ENCODE measurements around the gene BICRA.
A peak's percentile ranks its signal among the peaks of the same experiment; 100 is the strongest.

Gene BICRA

GRCh38 chr19:47608969-47609905 lies at the start of gene BICRA:
Gene BICRA (plus strand): TSS chr19:47609134. CDS start chr19:47673575, 64,441 bp downstream.
- peak within 1 kb of the TSS; percentile 70 for H3K27ac ChIP-seq (ENCODE audit: poor library complexity, severe bottlenecking)
- peak; percentile 39 for ATAC-seq (ENCODE audit: low read depth)
- H3K9me3 ChIP-seq (ENCODE audit: severe bottlenecking), result no peaks in the 10 kb centered on the region
- peaks cover 4% of the 10 kb centered on the region; the same call in 1 of the 2 replicates for H3K36me3 ChIP-seq (ENCODE audit: low read depth)
- no peaks in the 10 kb centered on the region for H3K27me3 ChIP-seq (ENCODE audit: insufficient read depth, poor library complexity, severe bottlenecking)
- H3K4me1 ChIP-seq (ENCODE audit: insufficient read depth, poor library complexity, severe bottlenecking), result peaks cover 3% of the 10 kb centered on the region
- no peak for DNase-seq (ENCODE audit: low spot score)
- H3K4me3 ChIP-seq (ENCODE audit: severe bottlenecking), result peak within 1 kb of the TSS; percentile 94
- TF ChIP-seq CTCF (IDR thresholded peaks at IDR 0.05; ENCODE audit: poor library complexity, severe bottlenecking), result no peak

GRCh38 chr19:47560999-47561398 lies 47.9 kb upstream of the BICRA start:
- no peak for DNase-seq (ENCODE audit: low spot score)
- H3K27me3 ChIP-seq (ENCODE audit: insufficient read depth, poor library complexity, severe bottlenecking), result no peaks in the 10 kb centered on the region
- no peaks in the 10 kb centered on the region for H3K36me3 ChIP-seq (ENCODE audit: low read depth)
- no peak for ATAC-seq (ENCODE audit: low read depth)
- no peak overlapping the region for H3K4me3 ChIP-seq (ENCODE audit: severe bottlenecking)
- no peak for TF ChIP-seq CTCF (IDR thresholded peaks at IDR 0.05; ENCODE audit: poor library complexity, severe bottlenecking)
- H3K4me1 ChIP-seq (ENCODE audit: insufficient read depth, poor library complexity, severe bottlenecking), result no peaks in the 10 kb centered on the region
- no peak overlapping the region for H3K27ac ChIP-seq (ENCODE audit: poor library complexity, severe bottlenecking)
- H3K9me3 ChIP-seq (ENCODE audit: severe bottlenecking), result no peaks in the 10 kb centered on the region

- Histone ChIP-seq H3K4me3 (ENCODE audit: severe bottlenecking) (no peak overlapping the region), H3K9me3 (ENCODE audit: severe bottlenecking) (no peaks in the 10 kb centered on the region), H3K27me3 (ENCODE audit: insufficient read depth, poor library complexity, severe bottlenecking) (no peaks in the 10 kb centered on the region), H3K36me3 (ENCODE audit: low read depth) (no peaks in the 10 kb centered on the region), H3K27ac (ENCODE audit: poor library complexity, severe bottlenecking) (no peak overlapping the region), H3K4me1 (ENCODE audit: insufficient read depth, poor library complexity, severe bottlenecking) (no peaks in the 10 kb centered on the region)
- DNase-seq (ENCODE audit: low spot score) (no peak), ATAC-seq (ENCODE audit: low read depth) (no peak)
- no peak for TF ChIP-seq CTCF (IDR thresholded peaks at IDR 0.05; ENCODE audit: poor library complexity, severe bottlenecking)
Measured at GRCh38 chr19:47561440-47562057, 47.4 kb upstream of the BICRA start.

GRCh38 chr19:47564081-47564480 lies 44.9 kb upstream of the BICRA start:
- Histone ChIP-seq H3K4me1 (ENCODE audit: insufficient read depth, poor library complexity, severe bottlenecking) (no peaks in the 10 kb centered on the region), H3K27me3 (ENCODE audit: insufficient read depth, poor library complexity, severe bottlenecking) (no peaks in the 10 kb centered on the region), H3K36me3 (ENCODE audit: low read depth) (no peaks in the 10 kb centered on the region), H3K4me3 (ENCODE audit: severe bottlenecking) (no peak overlapping the region), H3K9me3 (ENCODE audit: severe bottlenecking) (no peaks in the 10 kb centered on the region), H3K27ac (ENCODE audit: poor library complexity, severe bottlenecking) (no peak overlapping the region)
- no peak for DNase-seq (ENCODE audit: low spot score)
- TF ChIP-seq CTCF (IDR thresholded peaks at IDR 0.05; ENCODE audit: poor library complexity, severe bottlenecking), result no peak
- no peak for ATAC-seq (ENCODE audit: low read depth)

Measured in RWPE2 (cell line).